ENCODE data around the gene BARX1. TPM values are rescaled to one million over a fixed set of nuclear protein-coding genes. Genes with fewer than 3 reads are reported as not detected.
"Not testable (repeated sequence)": the region's sequence is repeated elsewhere in the genome, so short reads cannot be mapped to it uniquely, and the experiment has no call there.

The BARX1 gene
- total and polyA plus RNA-seq, 12 donors, result 0.32 TPM; not detected in 11

- intact Hi-C loops (cut with DNase I), result no loop called here
- H3K27me3 ChIP-seq, result no peaks in the 10 kb centered on the region
- 48 to 68% (median 59%) methylated on average over 2 to 3 of the region's 3 CpGs for WGBS, 4 donors
These were observed 19.0 kb upstream of the BARX1 start for GRCh38 chr9:93974151-93974550.

DNA sequence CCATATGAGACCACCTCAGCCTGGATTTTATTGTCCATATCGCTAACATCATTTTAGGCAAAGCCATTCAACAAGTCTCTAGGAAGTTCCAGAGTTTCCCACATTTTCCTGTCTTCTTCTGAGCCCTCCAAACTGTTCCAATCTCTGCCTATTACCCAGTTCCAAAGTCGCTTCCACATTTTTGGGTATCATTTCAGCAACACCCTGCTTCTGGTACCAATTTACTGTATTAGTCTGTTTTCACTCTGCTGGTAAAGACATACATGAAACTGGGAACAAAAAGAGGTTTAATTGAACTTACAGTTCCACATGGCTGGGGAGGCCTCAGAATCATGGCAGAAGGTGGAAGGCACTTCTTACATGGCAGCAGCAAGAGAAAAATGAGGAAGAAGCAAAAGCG is 17.5 kb upstream of the BARX1 start:
- intact Hi-C loops (cut with DNase I); H3K27ac ChIP-seq; DNase-seq; H3K4me3 ChIP-seq; H3K36me3 ChIP-seq (replicated peaks in 1 of 2); H3K4me1 ChIP-seq (replicated peaks in 1 of 2); H3K9me3 ChIP-seq (replicated peaks in 1 of 3); H3K27me3 ChIP-seq: not testable (repeated sequence)
- 83 to 90% (median 88%) methylated on average over 3 of the region's 3 CpGs for WGBS, 4 donors

More at GRCh38 chr9:93974151-93974550, 19.0 kb upstream of the BARX1 start:
- Histone ChIP-seq H3K27ac (no peak overlapping the region), H3K36me3 (replicated peaks in 1 of 2) (no peaks in the 10 kb centered on the region), H3K9me3 (replicated peaks in 1 of 3) (no peaks in the 10 kb centered on the region), H3K4me1 (replicated peaks in 1 of 2) (no peaks in the 10 kb centered on the region), H3K4me3 (no peak overlapping the region)
- no peak for DNase-seq
- TF ChIP-seq POLR2A (IDR thresholded peaks at IDR 0.05), result no peak
- TF ChIP-seq, protein P1, sequence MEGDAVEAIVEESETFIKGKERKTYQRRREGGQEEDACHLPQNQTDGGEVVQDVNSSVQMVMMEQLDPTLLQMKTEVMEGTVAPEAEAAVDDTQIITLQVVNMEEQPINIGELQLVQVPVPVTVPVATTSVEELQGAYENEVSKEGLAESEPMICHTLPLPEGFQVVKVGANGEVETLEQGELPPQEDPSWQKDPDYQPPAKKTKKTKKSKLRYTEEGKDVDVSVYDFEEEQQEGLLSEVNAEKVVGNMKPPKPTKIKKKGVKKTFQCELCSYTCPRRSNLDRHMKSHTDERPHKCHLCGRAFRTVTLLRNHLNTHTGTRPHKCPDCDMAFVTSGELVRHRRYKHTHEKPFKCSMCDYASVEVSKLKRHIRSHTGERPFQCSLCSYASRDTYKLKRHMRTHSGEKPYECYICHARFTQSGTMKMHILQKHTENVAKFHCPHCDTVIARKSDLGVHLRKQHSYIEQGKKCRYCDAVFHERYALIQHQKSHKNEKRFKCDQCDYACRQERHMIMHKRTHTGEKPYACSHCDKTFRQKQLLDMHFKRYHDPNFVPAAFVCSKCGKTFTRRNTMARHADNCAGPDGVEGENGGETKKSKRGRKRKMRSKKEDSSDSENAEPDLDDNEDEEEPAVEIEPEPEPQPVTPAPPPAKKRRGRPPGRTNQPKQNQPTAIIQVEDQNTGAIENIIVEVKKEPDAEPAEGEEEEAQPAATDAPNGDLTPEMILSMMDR (IDR thresholded peaks at IDR 0.05), result no peak

DNA sequence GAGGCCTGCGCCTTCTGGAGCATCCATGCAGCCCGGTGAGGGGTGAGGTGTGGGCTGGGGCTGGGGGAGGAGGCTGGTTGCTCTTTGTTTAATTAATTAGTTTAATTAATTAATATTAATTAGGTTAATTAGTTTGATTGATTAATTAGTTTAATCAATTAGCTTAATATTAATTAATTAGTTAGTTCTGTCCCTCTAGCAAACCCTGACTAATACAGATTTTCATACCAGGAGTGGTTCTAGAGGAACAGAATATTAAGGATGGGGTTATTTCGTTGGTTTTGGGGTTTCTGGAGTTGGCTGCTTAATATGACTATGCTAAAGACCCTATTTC is 14.1 kb upstream of the BARX1 start:
- no peak for DNase-seq
- TF ChIP-seq, protein P1 (IDR thresholded peaks at IDR 0.05), result no peak
- no peak for TF ChIP-seq POLR2A (IDR thresholded peaks at IDR 0.05)
- H3K9me3 ChIP-seq (replicated peaks in 1 of 3), result no peaks in the 10 kb centered on the region
- 84 to 95% (median 91%) methylated on average over 3 of the region's 3 CpGs for WGBS, 4 donors
- H3K4me3 ChIP-seq, result no peak overlapping the region
- no peaks in the 10 kb centered on the region for H3K36me3 ChIP-seq (replicated peaks in 1 of 2)
- H3K4me1 ChIP-seq (replicated peaks in 1 of 2), result no peaks in the 10 kb centered on the region
- intact Hi-C loops (cut with DNase I), result loop anchor here in 1 of 2 donors (10.0 kb wide), 1 partner anchor 144 kb away; no protein-coding TSS in a partner anchor
- H3K27ac ChIP-seq, result no peak overlapping the region
- peaks cover 17% of the 10 kb centered on the region for H3K27me3 ChIP-seq

GRCh38 chr9:93968451-93969327 is 13.5 kb upstream of the BARX1 start:
- TF ChIP-seq, protein P1 (IDR thresholded peaks at IDR 0.05), result no peak
- TF ChIP-seq POLR2A (IDR thresholded peaks at IDR 0.05), result no peak
- H3K27ac ChIP-seq, result no peak overlapping the region
- H3K4me3 ChIP-seq, result no peak overlapping the region
- whole genome bisulfite sequencing, 4 donors, result 80 to 84% (median 83%) methylated on average over 10 to 25 of the region's 25 CpGs
- no peaks in the 10 kb centered on the region for H3K4me1 ChIP-seq (replicated peaks in 1 of 2)
- H3K9me3 ChIP-seq (replicated peaks in 1 of 3), result no peaks in the 10 kb centered on the region
- no peaks in the 10 kb centered on the region for H3K36me3 ChIP-seq (replicated peaks in 1 of 2)
- H3K27me3 ChIP-seq, result peaks cover 22% of the 10 kb centered on the region
- intact Hi-C loops (cut with DNase I), result loop anchor here in 1 of 2 donors (10.0 kb wide), 1 partner anchor 144 kb away; no protein-coding TSS in a partner anchor
- DNase-seq, result peak in 1 of 7 donors; percentile 35
